ENCODE data around the gene MYRFL.
"Not testable (repeated sequence)": the region's sequence is repeated elsewhere in the genome, so short reads cannot be mapped to it uniquely, and the experiment has no call there.

The MYRFL gene

GRCh38 chr12:69994086-69994485 is 169.1 kb downstream of the MYRFL start:
- not testable (repeated sequence) for FAIRE-seq

- FAIRE-seq = no peak
Measured at GRCh38 chr12:69994724-69995173, 169.7 kb downstream of the MYRFL start.

DNA sequence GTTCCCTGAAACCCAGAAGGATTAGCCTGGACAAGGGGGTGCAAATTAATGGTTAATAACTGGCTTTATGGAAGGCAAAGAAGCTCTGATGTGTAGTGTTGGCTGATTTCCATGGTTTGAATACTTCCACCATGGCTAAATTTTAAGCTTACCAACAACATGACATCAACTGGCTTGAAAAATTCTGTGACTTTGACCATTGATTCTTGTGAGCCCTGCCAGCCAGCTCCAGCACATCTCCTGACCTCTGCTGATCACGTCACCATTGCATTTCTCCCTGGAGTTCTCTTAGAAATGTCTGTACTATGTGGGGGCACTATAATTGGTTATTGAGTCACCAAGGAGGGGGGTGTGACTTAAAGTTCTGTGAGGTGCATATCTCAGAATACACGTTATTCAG is 171.2 kb downstream of the MYRFL start:
- no peak for FAIRE-seq

- no peak for FAIRE-seq
Measured at GRCh38 chr12:69996722-69997121, 171.7 kb downstream of the MYRFL start.

DNA sequence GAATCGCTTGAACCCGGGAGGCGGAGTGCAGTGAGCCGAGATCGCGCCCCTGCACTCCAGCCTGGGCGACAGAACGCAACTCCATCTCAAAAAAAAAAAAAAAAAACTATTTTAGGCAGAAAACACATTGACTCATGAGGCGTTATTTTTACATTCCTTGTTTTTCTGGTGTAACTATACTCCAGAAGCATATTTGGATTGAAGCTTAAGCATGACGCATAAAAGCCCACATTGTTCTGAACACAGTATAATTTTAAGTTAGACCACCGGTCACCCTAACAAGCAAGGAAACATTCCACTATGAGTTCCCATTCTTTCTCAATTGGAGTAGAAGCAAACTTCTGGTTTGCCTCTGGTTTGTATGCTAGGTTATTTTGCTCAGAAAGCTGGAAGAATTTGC is 173.0 kb downstream of the MYRFL start:
- FAIRE-seq = no peak

- FAIRE-seq = no peak
Measured at GRCh38 chr12:69998922-69999321, 173.9 kb downstream of the MYRFL start.

DNA sequence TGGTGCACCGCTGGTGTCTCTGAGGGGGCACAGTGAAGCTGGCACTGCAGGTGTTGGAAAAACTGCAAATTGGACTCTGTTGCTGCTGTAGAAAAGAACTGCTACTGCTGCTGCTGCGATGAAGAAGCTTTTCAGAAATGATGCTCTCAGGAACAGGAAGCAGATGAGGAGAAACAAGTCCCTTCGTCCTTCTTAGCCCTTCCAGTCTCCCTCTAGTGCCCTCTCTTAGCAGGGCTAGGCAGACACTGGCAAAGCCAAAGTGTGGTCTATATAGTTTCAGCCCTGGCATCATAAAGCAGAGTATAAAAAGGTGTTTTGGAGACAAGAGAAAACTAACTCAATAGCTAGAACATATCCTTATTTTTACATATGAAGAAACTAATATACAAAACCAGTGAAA is 174.5 kb downstream of the MYRFL start:
- FAIRE-seq = no peak

GRCh38 chr12:70002097-70002911 is 177.3 kb downstream of the MYRFL start:
- no peak for FAIRE-seq

GRCh38 chr12:70002912-70003255 is 177.9 kb downstream of the MYRFL start:
- FAIRE-seq = no peak

DNA sequence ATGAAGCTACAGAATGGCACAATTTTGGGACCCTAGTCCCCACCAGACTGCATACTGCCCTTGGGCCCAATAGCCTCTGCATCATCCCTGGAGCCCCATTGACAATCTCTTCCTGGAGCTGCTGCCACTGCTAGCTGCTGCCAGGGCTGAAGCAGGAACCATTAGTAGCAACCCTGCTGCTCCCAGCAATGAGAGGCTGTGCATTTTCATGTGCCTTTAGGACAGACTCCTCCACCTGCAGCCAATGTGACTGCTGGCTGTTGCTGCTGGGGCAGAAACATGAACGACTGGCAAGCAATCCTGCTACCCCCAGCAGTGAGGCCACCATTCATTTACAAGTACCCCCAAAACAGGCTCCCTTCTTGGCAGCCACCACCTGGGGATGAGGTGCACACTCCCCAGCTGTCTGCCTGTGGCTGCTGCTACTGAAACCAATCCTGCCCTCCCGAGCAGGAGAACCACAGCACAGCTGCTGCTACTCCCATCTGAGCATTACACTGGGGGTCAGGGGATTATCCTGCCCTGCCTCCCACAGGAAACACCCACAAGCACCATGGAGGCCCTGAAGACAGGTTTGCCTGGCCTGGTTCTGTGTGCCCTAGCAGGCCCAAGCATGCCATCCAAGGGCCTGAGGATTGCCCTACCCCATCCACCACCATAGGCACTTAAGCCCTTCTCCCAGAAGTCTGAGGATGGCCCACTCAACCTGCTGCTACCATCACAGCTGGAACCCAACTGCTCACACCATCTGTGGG is 181.0 kb downstream of the MYRFL start:
- no peak for FAIRE-seq

DNA sequence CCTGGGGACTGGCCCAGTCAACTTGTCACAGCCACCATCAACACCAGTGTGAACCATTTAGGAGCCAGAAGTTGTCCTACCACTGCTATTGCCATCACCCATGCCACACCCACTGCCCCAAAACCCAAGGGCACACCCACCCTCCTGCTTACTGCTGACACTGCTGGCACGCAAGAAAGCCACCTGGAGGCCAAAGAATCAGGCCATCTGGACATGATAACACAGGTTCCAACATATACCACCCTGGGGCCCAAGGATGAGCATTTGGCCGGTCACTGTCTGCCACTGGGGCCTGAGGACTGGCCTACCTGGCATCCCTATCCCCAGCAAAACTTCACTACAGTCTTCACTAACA is 181.6 kb downstream of the MYRFL start:
- FAIRE-seq = no peak

DNA sequence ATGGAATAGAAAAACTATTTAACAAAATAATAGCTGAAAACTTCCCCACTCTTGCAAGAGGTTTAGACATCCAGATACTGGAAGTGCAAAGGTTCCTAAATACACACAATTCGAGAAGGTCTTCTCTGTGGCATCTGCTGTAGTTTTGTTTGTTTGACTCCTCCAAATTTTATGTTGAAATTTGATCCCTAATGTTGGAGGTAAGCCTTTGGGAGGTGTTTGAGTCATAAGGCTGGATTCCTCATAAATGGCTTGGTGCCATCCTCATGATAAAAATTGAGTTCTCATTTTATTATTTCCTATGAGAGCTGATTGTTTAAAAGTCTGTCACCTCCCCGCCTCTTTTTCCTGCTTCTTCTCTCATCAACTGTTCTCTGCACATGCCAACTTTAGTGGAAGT is 182.7 kb downstream of the MYRFL start:
- FAIRE-seq = no peak

All from G401.6 (cell line).